HUES48 (cell line): Measurements from ENCODE around the gene SPTLC2.
"Not testable (repeated sequence)": the region's sequence is repeated elsewhere in the genome, so short reads cannot be mapped to it uniquely, and the experiment has no call there.

Experiments used
- H3K27ac ChIP-seq: one replicate; pipeline ENCODE4 v1.7.0; 2013; ENCODE audit warnings: low read depth, low read length, inconsistent platforms
- H3K27me3 ChIP-seq: 2 replicates; pipeline ENCODE4 v1.6.1; 2013; ENCODE audit warnings: mild to moderate bottlenecking, low read length; ENCODE audit not compliant: control insufficient read depth, insufficient read depth
- H3K36me3 ChIP-seq: 2 replicates; pipeline ENCODE4 v1.6.1; 2013; ENCODE audit warnings: low read length; ENCODE audit not compliant: control insufficient read depth, insufficient read depth
- H3K4me1 ChIP-seq: 2 replicates; pipeline ENCODE4 v1.6.1; 2013; ENCODE audit warnings: mild to moderate bottlenecking, low read length; ENCODE audit not compliant: control insufficient read depth, insufficient read depth
- H3K4me3 ChIP-seq: 2 replicates; pipeline ENCODE4 v1.5.1; 2013; ENCODE audit warnings: mild to moderate bottlenecking, low read depth, low read length
- H3K9ac ChIP-seq: 2 replicates; pipeline ENCODE4 v1.6.1; 2013; ENCODE audit warnings: mild to moderate bottlenecking, low read depth, low read length, moderate library complexity
- H3K9me3 ChIP-seq: 2 replicates; pipeline ENCODE4 v1.6.1; 2013; ENCODE audit warnings: low read length; ENCODE audit not compliant: control insufficient read depth, insufficient read depth

Gene SPTLC2

DNA sequence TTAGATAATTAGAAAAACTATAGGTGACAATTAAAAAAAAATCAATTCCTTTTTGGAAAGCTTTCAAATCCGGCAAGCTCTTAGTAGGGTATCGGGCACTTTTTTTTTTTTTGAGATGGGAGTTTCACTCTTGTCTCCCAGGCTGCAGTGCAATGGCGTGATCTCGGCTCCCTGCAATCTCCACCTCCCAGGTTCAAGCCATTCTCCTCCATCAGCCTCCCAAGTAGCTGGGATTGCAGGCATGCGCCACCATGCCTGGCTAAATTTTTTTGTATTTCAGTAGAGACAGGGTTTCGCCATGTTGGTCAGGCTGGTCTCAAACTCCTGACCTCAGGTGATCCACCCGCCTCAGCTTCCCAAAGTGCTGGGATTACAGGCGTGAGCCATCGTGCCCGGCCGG is 71.3 kb downstream of the SPTLC2 start:
- H3K36me3 ChIP-seq = peaks cover 48% of the 10 kb centered on the region
- H3K9me3 ChIP-seq, H3K9ac ChIP-seq, H3K4me3 ChIP-seq, H3K4me1 ChIP-seq, H3K27me3 ChIP-seq, H3K27ac ChIP-seq: not testable (repeated sequence)

DNA sequence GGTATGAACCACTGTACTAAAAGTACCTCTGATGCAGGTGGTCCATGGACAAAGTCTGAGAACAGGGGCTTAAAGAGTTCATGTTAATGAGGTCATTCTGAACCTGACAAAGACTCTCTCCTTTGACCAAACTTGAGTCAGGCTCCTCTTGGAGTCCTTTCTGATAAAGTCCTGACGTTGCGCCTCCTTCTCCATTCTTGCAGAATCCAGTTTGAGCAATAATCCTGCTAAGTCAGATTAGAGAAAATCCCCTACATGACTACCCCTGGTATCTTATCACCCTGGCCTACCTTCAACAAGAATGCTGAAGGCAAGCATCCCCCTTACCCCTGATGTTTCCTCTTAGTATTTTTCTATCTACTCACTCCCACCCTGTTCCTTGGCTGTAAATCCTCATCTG is 71.9 kb downstream of the SPTLC2 start:
- Histone ChIP-seq H3K9me3 (no peaks in the 10 kb centered on the region), H3K27me3 (no peaks in the 10 kb centered on the region), H3K27ac (peak overlapping the region; percentile 37), H3K4me3 (no peak overlapping the region), H3K4me1 (no peaks in the 10 kb centered on the region), H3K36me3 (peaks cover 42% of the 10 kb centered on the region), H3K9ac (no peak overlapping the region)

DNA sequence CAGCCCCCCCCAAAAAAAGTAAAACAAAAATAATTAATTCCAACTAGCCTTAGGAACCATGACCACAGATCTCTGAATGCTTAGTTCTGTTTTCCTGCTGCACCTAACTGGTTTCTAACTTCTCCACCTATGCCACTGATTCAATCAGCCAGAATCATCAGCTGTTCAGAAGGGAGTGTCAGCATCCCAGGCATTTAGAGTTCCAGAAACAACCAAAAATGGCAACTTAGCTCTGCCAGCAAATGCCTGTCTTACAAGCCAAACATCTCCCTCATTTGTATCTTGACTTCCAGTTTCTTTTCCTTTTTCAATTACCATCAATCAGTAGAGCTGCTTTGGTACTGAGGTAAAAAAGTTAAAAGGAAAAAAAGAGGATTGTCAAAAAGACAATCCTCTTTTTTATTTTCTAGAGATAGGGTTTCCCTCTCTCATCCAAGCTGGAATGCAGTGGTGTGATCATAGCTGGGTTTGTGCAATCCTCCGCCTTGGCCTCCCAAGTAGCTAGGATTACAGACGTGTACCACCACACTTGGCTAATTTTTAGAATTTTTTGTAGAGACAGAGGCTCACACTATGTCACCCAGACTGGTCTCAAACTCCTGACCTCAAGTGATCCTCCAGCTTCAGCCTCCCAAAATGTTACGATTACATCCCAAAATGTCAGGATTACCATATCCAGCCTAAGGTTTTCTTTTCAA is 72.7 kb downstream of the SPTLC2 start:
- Histone ChIP-seq H3K9ac (no peak overlapping the region), H3K36me3 (peaks cover 34% of the 10 kb centered on the region), H3K4me1 (no peaks in the 10 kb centered on the region), H3K4me3 (no peak overlapping the region), H3K27ac (peak overlapping the region; percentile 37), H3K9me3 (no peaks in the 10 kb centered on the region), H3K27me3 (no peaks in the 10 kb centered on the region)

GRCh38 chr14:77543240-77543551 is 73.2 kb downstream of the SPTLC2 start:
- Histone ChIP-seq H3K27ac (no peak overlapping the region), H3K9ac (no peak overlapping the region), H3K4me1 (no peaks in the 10 kb centered on the region), H3K36me3 (peaks cover 29% of the 10 kb centered on the region), H3K27me3 (no peaks in the 10 kb centered on the region), H3K9me3 (no peaks in the 10 kb centered on the region), H3K4me3 (no peak overlapping the region)

- Histone ChIP-seq H3K36me3 (peaks cover 25% of the 10 kb centered on the region), H3K4me1 (no peaks in the 10 kb centered on the region), H3K9me3 (no peaks in the 10 kb centered on the region), H3K27ac (no peak overlapping the region), H3K4me3 (no peak overlapping the region), H3K27me3 (no peaks in the 10 kb centered on the region), H3K9ac (no peak overlapping the region)
Measured at GRCh38 chr14:77542421-77543239, 73.8 kb downstream of the SPTLC2 start.

- no peaks in the 10 kb centered on the region for H3K27me3 ChIP-seq
- H3K4me3 ChIP-seq = no peak overlapping the region
- no peaks in the 10 kb centered on the region for H3K9me3 ChIP-seq
- H3K9ac ChIP-seq = no peak overlapping the region
- H3K4me1 ChIP-seq = no peaks in the 10 kb centered on the region
- H3K36me3 ChIP-seq = peaks cover 19% of the 10 kb centered on the region
- H3K27ac ChIP-seq = no peak overlapping the region
Measured at GRCh38 chr14:77541905-77542304, 74.5 kb downstream of the SPTLC2 start.

DNA sequence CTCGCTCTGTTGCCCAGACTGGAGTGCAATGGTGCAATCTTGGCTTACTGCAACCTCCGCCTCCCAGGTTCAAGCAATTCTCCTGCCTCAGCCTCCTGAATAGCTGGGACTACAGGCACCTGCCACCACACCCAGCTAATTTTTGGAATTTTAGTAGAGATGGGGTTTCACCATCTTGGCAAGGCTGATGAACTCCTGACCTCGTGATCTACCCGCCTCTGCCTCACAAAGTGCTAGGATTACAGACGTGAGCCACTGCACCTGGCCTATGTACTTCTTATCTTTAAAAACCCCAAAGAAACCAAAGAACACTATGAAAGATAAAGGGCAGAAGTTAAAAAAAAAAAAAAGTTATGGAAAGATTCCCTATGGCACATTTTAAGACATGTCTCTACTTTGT is 79.5 kb downstream of the SPTLC2 start:
- not testable (repeated sequence) for H3K9ac ChIP-seq, H3K4me1 ChIP-seq, H3K9me3 ChIP-seq, H3K4me3 ChIP-seq, H3K36me3 ChIP-seq, H3K27ac ChIP-seq, H3K27me3 ChIP-seq

DNA sequence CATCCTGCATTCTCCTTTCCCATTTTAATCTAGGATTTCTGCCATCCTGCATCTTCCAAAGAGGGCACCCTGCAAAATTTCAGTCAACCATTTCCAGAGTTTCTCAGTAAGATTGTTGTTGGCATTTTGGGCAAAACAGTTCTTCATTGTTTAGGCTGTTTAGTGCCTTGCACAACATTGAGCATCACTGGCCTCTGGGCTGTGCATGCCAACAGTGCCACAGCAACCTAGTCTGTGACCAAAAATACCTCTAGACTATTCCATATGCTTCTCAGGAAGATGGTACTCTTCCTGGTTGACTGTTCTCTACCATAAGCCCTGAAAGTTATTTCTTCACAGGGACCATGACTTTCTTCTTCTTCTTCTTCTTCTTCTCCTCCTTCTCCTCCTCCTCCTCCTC is 85.4 kb downstream of the SPTLC2 start:
- Histone ChIP-seq H3K4me3 (no peak overlapping the region), H3K27me3 (no peaks in the 10 kb centered on the region), H3K9ac (no peak overlapping the region), H3K36me3 (peaks cover 3% of the 10 kb centered on the region; the same call in 1 of the 2 replicates), H3K4me1 (no peaks in the 10 kb centered on the region), H3K27ac (no peak overlapping the region), H3K9me3 (no peaks in the 10 kb centered on the region)

- Histone ChIP-seq H3K9ac (no peak overlapping the region), H3K36me3 (no peaks in the 10 kb centered on the region; the same call in 1 of the 2 replicates), H3K4me3 (no peak overlapping the region), H3K27ac (no peak overlapping the region), H3K9me3 (no peaks in the 10 kb centered on the region), H3K27me3 (no peaks in the 10 kb centered on the region), H3K4me1 (no peaks in the 10 kb centered on the region)
Measured at GRCh38 chr14:77529963-77530362, 86.5 kb downstream of the SPTLC2 start.

DNA sequence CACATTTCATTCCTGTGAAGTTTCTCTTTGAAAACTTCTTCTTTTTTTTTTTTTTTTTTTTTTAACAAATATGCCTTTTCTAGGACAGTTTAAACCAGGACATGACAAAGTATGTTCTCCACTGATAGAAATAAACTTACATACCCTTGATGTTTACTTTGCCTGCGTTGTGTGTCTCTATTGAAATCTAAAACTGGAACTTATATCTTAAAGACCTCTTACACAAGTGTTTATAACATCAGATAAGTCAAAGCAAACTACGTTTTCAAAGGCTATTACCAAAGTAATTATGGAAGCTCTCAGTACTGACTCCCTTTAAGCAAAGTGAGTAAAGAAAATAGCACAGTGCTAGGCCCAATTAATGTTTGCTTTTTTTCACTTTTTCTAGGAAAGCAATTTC is 87.2 kb downstream of the SPTLC2 start:
- Histone ChIP-seq H3K9me3 (no peaks in the 10 kb centered on the region), H3K27me3 (no peaks in the 10 kb centered on the region), H3K9ac (no peak overlapping the region), H3K4me3 (no peak overlapping the region), H3K4me1 (no peaks in the 10 kb centered on the region), H3K36me3 (no peaks in the 10 kb centered on the region; the same call in 1 of the 2 replicates), H3K27ac (no peak overlapping the region)

- H3K36me3 ChIP-seq, H3K4me1 ChIP-seq, H3K27ac ChIP-seq, H3K4me3 ChIP-seq, H3K27me3 ChIP-seq, H3K9ac ChIP-seq, H3K9me3 ChIP-seq: not testable (repeated sequence)
Measured at GRCh38 chr14:77528701-77529100, 87.7 kb downstream of the SPTLC2 start.
